OCI-LY3 (cell line): ENCODE results near the gene FKBP5.

Experiments
- H2AFZ ChIP-seq: fragments of 200-600, 300-600 bp; shearing (Covaris generic); 2 replicates; pipeline ENCODE4 v1.6.0; 2014; ENCODE audit warnings: antibody characterized with exemption, low read depth, low read length
- H3K27ac ChIP-seq: fragments of 200-600, 300-600 bp; sonication (generic); 2 replicates; pipeline ENCODE4 v1.5.1; 2014; ENCODE audit warnings: mild to moderate bottlenecking, low read length, moderate library complexity, mixed read lengths
- H3K27me3 ChIP-seq: fragments of 200-600, 300-600 bp; sonication (generic); 2 replicates; pipeline ENCODE4 v1.6.1; 2014; ENCODE audit warnings: low read depth, low read length, mixed read lengths
- H3K36me3 ChIP-seq: fragments of 200-600, 300-600 bp; sonication (generic); replicated peaks from 2 replicates; pipeline ENCODE3; 2014; ENCODE audit warnings: low read depth, low read length, mixed read lengths
- H3K4me1 ChIP-seq: fragments of 300-600, 200-600 bp; sonication (generic); 2 replicates; pipeline ENCODE4 v1.6.1; 2014; ENCODE audit warnings: low read length, mixed read lengths
- H3K4me2 ChIP-seq: fragments of 200-600, 300-600 bp; sonication (generic); 2 replicates; pipeline ENCODE4 v1.6.1; 2014; ENCODE audit warnings: low read length, mixed read lengths
- H3K4me3 ChIP-seq: fragments of 300-600, 200-600 bp; sonication (generic); 2 replicates; pipeline ENCODE4 v1.5.1; 2014; ENCODE audit warnings: antibody characterized with exemption, mild to moderate bottlenecking, low read length, moderate library complexity
- H3K79me2 ChIP-seq: fragments of 300-600, 200-600 bp; shearing (Covaris generic); 2 replicates; pipeline ENCODE4 v1.6.1; 2014; ENCODE audit warnings: mild to moderate bottlenecking, low read length, mixed read lengths
- H3K9ac ChIP-seq: fragments of 300-600, 200-600 bp; shearing (Covaris generic); 2 replicates; pipeline ENCODE4 v1.6.0; 2014; ENCODE audit warnings: mild to moderate bottlenecking, low read length, moderate library complexity
- H3K9me3 ChIP-seq: fragments of 200-600, 300-600 bp; shearing (Covaris generic); 2 replicates; pipeline ENCODE4 v1.6.1; 2014; ENCODE audit warnings: low read length, mixed read lengths; ENCODE audit not compliant: insufficient read depth
- H4K20me1 ChIP-seq: fragments of 200-600, 300-600 bp; sonication (generic); 2 replicates; pipeline ENCODE4 v1.6.1; 2016; ENCODE audit warnings: low read length, mixed read lengths; ENCODE audit not compliant: insufficient read depth
- CTCF ChIP-seq: fragments of 200-600, 300-600 bp; sonication (generic); IDR thresholded peaks from 2 replicates; pipeline ENCODE4 v1.5.1; 2014; ENCODE audit warnings: antibody characterized with exemption, low read length, low read depth
- EZH2phosphoT487 ChIP-seq: fragments of 200-600 bp; shearing (Covaris generic); IDR thresholded peaks from 2 replicates; pipeline ENCODE4 v1.6.1; 2018; ENCODE audit warnings: antibody characterized with exemption, mixed run types, low read depth

FKBP5 gene

GRCh38 chr6:35669451-35670045, 19.2 kb downstream of the FKBP5 start:
- Histone ChIP-seq H3K36me3 (peaks cover 8% of the 10 kb centered on the region), H3K9me3 (no peaks in the 10 kb centered on the region), H3K27me3 (no peaks in the 10 kb centered on the region), H3K4me2 (0 out of 2 replicates have a peak overlapping the region, but pooled peaks have one; percentile 1), H3K4me3 (no peak overlapping the region), H3K4me1 (peaks cover 27% of the 10 kb centered on the region), H2AFZ (no peak overlapping the region), H4K20me1 (peaks cover 33% of the 10 kb centered on the region), H3K9ac (no peak overlapping the region), H3K79me2 (peaks cover 100% of the 10 kb centered on the region), H3K27ac (no peak overlapping the region)
- no peak for TF ChIP-seq CTCF
- no peak for TF ChIP-seq EZH2phosphoT487

GRCh38 chr6:35668744-35669450, 19.8 kb downstream of the FKBP5 start:
- H2AFZ ChIP-seq: no peak overlapping the region
- TF ChIP-seq CTCF (no peak), EZH2phosphoT487 (no peak)
- H3K4me2 ChIP-seq: 0 out of 2 replicates have a peak overlapping the region, but pooled peaks have one; percentile 1

GRCh38 chr6:35668096-35668495, 20.6 kb downstream of the FKBP5 start:
- peaks cover 3% of the 10 kb centered on the region for H3K36me3 ChIP-seq
- no peak overlapping the region for H3K27ac ChIP-seq
- peaks cover 28% of the 10 kb centered on the region for H3K4me1 ChIP-seq
- H4K20me1 ChIP-seq: peaks cover 38% of the 10 kb centered on the region
- H3K9me3 ChIP-seq: no peaks in the 10 kb centered on the region
- H3K4me3 ChIP-seq: no peak overlapping the region
- TF ChIP-seq EZH2phosphoT487 (no peak), CTCF (no peak)
- no peak overlapping the region for H3K9ac ChIP-seq
- H3K79me2 ChIP-seq: peaks cover 100% of the 10 kb centered on the region
- no peak overlapping the region for H2AFZ ChIP-seq
- no peak overlapping the region for H3K4me2 ChIP-seq
- no peaks in the 10 kb centered on the region for H3K27me3 ChIP-seq

More at GRCh38 chr6:35668744-35669450, 19.8 kb downstream of the FKBP5 start:
- H3K4me1 ChIP-seq: peaks cover 27% of the 10 kb centered on the region
- no peak overlapping the region for H3K27ac ChIP-seq
- H3K9me3 ChIP-seq: no peaks in the 10 kb centered on the region
- H3K4me3 ChIP-seq: no peak overlapping the region
- no peaks in the 10 kb centered on the region for H3K27me3 ChIP-seq
- H4K20me1 ChIP-seq: peaks cover 33% of the 10 kb centered on the region
- H3K79me2 ChIP-seq: peaks cover 100% of the 10 kb centered on the region
- peaks cover 6% of the 10 kb centered on the region for H3K36me3 ChIP-seq
- no peak overlapping the region for H3K9ac ChIP-seq

- Histone ChIP-seq H3K4me3 (no peak overlapping the region), H3K79me2 (peaks cover 90% of the 10 kb centered on the region), H3K9me3 (no peaks in the 10 kb centered on the region), H3K4me2 (no peak overlapping the region), H3K27me3 (no peaks in the 10 kb centered on the region), H3K27ac (no peak overlapping the region), H4K20me1 (peaks cover 41% of the 10 kb centered on the region), H3K9ac (no peak overlapping the region), H3K36me3 (no peaks in the 10 kb centered on the region), H3K4me1 (peaks cover 28% of the 10 kb centered on the region), H2AFZ (no peak overlapping the region)
- TF ChIP-seq EZH2phosphoT487: no peak
- TF ChIP-seq CTCF: no peak
Observed at GRCh38 chr6:35665573-35665972, 23.1 kb downstream of the FKBP5 start.
